GM18867 (cell line): ENCODE measurements around the gene ANO3.

Experiments used
- ATAC-seq: cut with Tn5 transposase; IDR thresholded peaks from one replicate; pipeline ENCODE4 v1.9.1; 2021; ENCODE audit warnings: mild to moderate bottlenecking, moderate library complexity; ENCODE audit not compliant: unreplicated experiment

The ANO3 gene

DNA sequence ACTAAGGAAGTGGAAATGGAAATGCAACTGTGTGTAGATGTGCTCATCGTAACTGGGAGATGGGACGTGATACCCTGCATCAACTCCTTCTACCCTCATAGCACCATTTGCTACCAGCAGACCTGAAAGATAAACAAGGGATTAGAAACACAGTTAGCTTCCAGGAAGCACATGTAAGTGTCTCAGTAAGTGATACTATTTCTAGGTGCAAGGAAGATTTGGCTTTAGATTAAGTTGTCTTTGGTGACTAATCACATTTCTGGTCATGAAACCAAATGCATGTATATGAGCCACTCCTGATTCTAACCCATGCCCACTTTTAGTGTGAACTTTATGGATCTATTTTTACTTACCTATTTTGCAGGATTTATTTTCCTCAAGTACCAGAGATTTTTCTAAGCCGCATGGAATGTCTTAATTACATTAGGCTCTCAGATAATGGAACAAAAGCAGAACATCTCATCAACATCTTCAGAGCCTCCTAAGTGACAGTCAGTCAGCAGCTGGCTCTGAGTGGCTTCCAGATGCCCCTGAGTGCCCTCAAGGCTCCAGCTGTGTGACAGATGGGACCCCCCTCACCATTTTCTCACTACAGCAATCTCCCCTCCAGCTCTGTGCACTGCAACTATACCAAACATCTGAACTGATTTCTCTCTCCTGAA lies 368.8 kb downstream of the ANO3 start:
- no peak for ATAC-seq

DNA sequence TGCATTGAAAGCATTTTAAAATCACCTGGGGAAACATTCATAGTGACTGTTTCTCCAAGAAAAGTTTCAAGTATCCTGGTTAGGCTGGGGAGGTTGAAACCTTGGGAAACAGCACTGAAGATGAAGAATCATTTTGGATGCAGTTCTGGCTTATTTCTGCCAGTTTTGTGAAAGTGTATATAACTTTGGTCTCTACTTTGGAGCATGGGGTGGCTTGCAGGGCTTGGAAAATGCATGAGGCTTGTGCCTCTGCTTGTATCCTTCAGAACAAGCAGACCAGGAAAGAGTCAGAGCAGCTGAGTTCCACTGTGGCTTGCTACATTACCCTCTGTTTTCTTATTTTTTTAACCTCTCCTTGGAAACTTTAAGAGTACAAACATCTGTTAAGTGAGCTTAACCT lies 370.5 kb downstream of the ANO3 start:
- ATAC-seq, result no peak

DNA sequence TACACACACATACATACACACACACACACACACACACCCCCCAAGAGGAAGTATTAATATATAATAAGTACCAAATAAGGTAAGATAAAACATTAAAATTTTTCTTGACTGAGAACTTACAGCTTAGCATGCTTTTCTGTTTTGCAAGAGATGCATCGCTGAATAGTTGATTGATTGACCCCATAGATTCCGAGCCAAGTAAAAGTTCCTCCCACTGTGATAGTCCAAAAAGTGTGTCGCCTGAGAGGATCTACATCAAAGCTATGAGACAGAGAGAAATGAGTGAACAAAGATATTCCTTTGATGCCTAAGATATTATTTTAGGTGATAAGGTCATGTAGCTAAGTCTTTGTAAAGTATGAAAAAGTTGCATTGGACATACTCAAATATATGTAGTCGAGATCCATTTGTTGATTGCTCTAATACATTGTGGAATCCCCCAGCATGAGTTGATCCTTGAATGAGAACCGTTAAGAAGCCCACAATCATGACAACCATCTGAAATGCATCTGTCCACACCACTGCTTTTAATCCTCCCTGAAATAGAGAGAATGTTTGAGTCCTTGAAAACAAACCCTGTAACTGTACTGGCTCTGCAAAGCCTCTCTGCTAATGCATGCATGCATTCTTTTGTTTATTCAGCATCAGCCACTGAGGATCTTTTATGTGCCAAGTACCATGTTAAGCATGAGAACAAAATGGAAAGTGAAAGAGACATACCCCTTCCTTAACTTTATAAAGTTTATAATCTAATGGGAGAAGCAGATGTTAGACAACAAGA lies 371.7 kb downstream of the ANO3 start:
- no peak for ATAC-seq

DNA sequence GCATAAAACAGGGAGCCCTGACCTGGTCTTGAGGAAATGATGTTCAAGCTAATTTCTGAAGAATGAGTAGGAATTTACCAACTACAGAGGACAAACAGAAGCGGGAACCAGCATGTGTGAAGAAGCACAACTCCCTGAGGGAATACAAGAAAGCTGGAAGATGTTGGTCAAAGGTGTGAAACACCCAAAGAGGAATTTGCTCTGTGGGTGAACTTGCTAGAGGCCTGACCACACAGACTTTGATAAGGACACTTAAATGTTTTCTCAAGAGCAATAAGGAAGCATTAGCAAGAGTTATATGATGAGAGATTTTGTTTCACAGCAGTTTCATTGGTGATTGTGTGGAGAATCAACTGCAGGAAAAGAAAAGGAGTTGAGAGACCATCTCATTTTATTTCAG lies 372.3 kb downstream of the ANO3 start:
- no peak for ATAC-seq

DNA sequence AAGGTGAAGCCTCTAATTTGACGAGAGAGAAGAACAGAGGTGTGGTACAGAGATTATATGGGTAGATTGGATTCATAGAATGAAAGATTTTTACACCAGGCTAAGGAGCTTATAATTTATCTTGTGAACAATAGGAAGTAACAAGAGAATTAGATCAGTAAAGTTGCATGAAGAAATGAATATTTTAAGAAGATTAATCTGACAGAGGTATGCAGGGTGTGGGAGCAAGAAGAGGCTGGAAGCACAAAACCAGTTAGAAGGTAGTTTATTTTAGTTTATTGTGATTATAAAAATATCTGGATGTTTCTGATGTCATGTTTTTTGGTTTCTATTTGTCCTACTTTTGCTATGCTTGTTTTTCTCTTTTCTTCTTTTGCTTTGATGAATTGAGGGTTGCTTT lies 374.3 kb downstream of the ANO3 start:
- no peak for ATAC-seq

DNA sequence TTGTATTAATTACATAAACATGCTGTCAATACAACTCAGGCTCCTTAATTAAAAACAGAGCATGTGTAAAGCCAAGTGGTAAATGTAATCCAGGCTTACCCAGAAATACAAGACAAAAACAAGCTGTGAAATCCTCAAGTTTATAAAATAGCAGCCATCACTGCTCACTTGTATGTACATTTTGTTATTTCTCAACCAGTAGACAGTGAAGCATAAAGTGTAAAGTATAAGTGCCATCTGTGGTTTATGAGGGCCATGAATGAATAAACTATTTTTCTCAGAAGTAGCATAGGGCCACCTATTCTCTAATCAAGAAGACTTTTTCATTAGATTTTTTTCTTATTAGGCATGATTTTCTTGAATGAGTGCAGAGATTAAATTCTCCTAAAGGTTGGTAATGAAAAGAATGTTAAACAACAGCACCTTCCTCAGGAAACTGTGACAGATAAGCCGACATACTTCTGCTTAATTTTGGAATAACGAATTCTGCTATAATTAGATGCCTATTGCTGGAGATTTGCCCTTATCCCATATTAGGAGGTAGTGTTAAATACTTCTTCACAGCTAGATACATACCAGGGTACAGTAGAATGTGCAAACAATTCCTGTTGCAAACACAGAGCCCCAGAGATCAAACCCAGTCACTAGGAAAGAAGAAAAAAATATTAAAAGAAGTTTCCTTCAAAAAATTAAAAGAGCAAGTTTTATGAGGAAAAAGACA lies 377.0 kb downstream of the ANO3 start:
- ATAC-seq, result no peak

DNA sequence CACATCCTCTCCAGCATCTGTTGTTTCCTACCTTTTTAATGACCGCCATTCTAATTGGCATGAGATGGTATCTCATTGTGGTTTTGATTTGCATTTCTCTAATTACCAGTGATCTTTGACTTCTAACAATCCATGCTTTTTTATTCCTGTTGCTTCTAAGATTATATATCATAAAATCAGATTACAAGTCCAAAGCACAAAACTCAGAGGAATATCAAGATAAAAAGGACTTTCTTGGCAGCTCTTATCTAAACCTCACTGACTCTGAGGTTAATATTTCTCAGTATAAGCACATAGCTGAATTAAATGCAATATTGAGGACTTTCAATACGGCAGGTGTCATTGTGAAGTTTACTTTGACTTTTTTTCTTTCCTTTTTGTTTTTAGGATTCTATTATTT lies 378.6 kb downstream of the ANO3 start:
- no peak for ATAC-seq

DNA sequence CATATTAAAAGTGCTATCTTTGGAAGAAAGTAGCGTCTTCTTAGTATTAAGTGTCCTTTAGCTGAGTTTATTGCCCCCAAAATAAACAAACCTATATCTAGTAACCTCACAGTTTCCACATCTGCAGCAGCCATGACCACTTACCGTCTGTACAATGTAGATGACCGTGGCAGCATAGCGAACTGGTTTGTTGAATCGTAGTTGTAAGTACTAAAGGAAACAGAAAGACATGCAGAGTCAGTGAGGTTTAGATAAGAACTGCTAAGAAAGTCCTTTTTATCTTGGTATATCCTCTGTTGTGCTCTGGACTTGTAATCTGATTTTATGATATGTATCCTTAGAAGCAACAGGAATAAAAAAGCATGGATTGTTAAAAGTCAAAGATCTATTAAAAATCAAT lies 380.6 kb downstream of the ANO3 start:
- no peak for ATAC-seq
